ENCODE measurements around the gene WDTC1.

DNA sequence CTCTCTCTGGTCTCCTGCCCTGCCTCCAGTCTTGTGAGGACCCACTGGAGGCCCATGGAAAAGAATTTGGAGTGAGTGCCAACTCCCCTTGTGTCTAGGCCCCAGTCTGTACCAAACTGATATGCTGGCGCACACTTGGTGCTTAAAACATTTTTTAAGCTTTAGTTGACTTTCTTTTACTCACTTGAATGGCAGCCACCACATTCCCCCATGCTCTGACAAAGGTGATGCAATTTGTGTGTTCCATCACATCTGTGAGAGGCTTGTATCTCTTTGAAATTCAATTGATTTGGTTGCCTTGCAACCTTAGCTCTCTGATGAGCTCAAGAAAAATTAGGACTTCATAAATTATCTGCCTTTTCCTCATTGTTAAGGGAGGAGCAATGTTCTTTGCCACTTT is 30.5 kb upstream of the WDTC1 start:
- TF ChIP-seq, protein P1, sequence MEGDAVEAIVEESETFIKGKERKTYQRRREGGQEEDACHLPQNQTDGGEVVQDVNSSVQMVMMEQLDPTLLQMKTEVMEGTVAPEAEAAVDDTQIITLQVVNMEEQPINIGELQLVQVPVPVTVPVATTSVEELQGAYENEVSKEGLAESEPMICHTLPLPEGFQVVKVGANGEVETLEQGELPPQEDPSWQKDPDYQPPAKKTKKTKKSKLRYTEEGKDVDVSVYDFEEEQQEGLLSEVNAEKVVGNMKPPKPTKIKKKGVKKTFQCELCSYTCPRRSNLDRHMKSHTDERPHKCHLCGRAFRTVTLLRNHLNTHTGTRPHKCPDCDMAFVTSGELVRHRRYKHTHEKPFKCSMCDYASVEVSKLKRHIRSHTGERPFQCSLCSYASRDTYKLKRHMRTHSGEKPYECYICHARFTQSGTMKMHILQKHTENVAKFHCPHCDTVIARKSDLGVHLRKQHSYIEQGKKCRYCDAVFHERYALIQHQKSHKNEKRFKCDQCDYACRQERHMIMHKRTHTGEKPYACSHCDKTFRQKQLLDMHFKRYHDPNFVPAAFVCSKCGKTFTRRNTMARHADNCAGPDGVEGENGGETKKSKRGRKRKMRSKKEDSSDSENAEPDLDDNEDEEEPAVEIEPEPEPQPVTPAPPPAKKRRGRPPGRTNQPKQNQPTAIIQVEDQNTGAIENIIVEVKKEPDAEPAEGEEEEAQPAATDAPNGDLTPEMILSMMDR (IDR thresholded peaks at IDR 0.05; ENCODE audit: low read depth, low read length, missing input control): no peak
- TF ChIP-seq FOXA2 (IDR thresholded peaks at IDR 0.05): no peak
- no peak for TF ChIP-seq MAX (IDR thresholded peaks at IDR 0.05)
- TF ChIP-seq GABPA (IDR thresholded peaks at IDR 0.05 in 1 of 2, conservative IDR thresholded peaks at IDR 0.05 in 1 of 2): no peak
- no peak for TF ChIP-seq TAF1 (conservative IDR thresholded peaks at IDR 0.05)
- TF ChIP-seq REST (IDR thresholded peaks at IDR 0.05): no peak
- no peak for TF ChIP-seq RAD21 (IDR thresholded peaks at IDR 0.05)
- TF ChIP-seq, protein P2, sequence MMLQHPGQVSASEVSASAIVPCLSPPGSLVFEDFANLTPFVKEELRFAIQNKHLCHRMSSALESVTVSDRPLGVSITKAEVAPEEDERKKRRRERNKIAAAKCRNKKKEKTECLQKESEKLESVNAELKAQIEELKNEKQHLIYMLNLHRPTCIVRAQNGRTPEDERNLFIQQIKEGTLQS (IDR thresholded peaks at IDR 0.05): no peak
- TF ChIP-seq JUND (IDR thresholded peaks at IDR 0.05): no peak
- TF ChIP-seq SP1 (IDR thresholded peaks at IDR 0.05): no peak
- TF ChIP-seq, protein P3, sequence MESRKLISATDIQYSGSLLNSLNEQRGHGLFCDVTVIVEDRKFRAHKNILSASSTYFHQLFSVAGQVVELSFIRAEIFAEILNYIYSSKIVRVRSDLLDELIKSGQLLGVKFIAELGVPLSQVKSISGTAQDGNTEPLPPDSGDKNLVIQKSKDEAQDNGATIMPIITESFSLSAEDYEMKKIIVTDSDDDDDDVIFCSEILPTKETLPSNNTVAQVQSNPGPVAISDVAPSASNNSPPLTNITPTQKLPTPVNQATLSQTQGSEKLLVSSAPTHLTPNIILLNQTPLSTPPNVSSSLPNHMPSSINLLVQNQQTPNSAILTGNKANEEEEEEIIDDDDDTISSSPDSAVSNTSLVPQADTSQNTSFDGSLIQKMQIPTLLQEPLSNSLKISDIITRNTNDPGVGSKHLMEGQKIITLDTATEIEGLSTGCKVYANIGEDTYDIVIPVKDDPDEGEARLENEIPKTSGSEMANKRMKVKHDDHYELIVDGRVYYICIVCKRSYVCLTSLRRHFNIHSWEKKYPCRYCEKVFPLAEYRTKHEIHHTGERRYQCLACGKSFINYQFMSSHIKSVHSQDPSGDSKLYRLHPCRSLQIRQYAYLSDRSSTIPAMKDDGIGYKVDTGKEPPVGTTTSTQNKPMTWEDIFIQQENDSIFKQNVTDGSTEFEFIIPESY (IDR thresholded peaks at IDR 0.05): no peak
- TF ChIP-seq EGR1 (IDR thresholded peaks at IDR 0.05; ENCODE audit: low read depth in 2 of 2): no peak
